Esophagus muscularis mucosa (tissue), 4 donors: ENCODE results near the gene CACNA1E.

ENCODE experiments used
- EP300 ChIP-seq: sonication (generic); formaldehyde crosslinking; IDR thresholded peaks from one replicate; pipeline ENCODE4 v1.6.1; 2017; ENCODE audit warnings: antibody characterized with exemption
- POLR2A ChIP-seq: fragments of 450-650 bp; IDR thresholded peaks from one replicate; pipeline ENCODE4 v1.6.1; 2017; ENCODE audit warnings: antibody characterized with exemption, moderate library complexity, mild to moderate bottlenecking, low read depth
- POLR2AphosphoS5 ChIP-seq, 2 donors: sonication (generic); formaldehyde crosslinking; IDR thresholded peaks; one replicate each; pipeline ENCODE4 v1.6.1; 2017; ENCODE audit warnings: antibody characterized with exemption in 2 of 2
- TF ChIP-seq, protein P1 (sequence below), 3 experiments: fragments of 200-600 bp in 2 of 3; fragments of 450-650 bp in 1 of 3; sonication (generic) in 2 of 3; IDR thresholded peaks; one replicate each; pipeline ENCODE4 v1.5.1; 2017 to 2019; ENCODE audit warnings: antibody characterized with exemption in 3 of 3, mild to moderate bottlenecking in 2 of 3, moderate library complexity in 1 of 3

DNA sequence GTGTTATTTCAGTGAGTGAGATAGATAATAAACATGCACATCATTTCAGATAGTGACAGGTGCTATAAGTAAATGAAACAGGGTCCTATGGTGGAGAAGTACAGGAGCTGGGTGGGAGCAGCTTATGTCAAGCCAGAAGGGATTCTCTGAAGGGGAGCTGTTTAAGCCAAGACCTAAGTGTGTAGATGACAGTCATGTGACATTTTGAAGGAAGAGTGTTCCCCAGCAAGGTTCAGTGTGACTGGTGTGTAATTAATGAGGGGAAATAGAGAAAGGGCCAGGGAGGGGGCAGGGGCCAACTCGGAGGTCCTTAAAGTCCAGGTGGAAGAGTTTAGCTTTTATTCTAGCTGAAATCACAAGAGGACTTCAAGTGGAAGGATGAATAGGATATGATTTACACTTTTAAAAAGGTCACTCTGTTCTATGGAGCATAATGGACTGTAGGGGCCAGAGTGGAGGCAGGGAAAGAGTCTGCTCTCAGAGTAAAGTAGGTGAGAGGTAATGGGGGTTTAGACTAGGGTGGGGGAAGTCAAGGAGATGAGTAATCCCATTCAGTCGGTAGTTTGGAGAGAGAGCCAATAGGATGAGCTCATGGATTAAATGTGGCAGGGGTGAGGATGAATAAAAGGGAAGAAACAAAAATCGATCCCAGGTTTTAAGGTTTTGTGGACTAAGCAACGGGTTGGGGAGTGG, 243.1 kb downstream of the CACNA1E start:
- no peak for TF ChIP-seq POLR2A
- TF ChIP-seq, protein P1, sequence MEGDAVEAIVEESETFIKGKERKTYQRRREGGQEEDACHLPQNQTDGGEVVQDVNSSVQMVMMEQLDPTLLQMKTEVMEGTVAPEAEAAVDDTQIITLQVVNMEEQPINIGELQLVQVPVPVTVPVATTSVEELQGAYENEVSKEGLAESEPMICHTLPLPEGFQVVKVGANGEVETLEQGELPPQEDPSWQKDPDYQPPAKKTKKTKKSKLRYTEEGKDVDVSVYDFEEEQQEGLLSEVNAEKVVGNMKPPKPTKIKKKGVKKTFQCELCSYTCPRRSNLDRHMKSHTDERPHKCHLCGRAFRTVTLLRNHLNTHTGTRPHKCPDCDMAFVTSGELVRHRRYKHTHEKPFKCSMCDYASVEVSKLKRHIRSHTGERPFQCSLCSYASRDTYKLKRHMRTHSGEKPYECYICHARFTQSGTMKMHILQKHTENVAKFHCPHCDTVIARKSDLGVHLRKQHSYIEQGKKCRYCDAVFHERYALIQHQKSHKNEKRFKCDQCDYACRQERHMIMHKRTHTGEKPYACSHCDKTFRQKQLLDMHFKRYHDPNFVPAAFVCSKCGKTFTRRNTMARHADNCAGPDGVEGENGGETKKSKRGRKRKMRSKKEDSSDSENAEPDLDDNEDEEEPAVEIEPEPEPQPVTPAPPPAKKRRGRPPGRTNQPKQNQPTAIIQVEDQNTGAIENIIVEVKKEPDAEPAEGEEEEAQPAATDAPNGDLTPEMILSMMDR (IDR thresholded peaks at IDR 0.05), result no peak
- no peak for TF ChIP-seq EP300
- no peak for TF ChIP-seq POLR2AphosphoS5 (IDR thresholded peaks at IDR 0.05)
